HepG2 (cell line): ENCODE results near the gene ADGRB2. TPM values are rescaled to one million over a fixed set of nuclear protein-coding genes. Genes with fewer than 3 reads are reported as not detected.

Source experiments
- ATAC-seq: fragments of 200-7000 bp; cut with Tn5 transposase; 3 replicates; pipeline ENCODE4 v1.9.1; 2020; ENCODE audit warnings: mild to moderate bottlenecking, moderate library complexity
- BruUV-seq: library from RNA; stranded (reverse); fragments of 400-500 nt; replicated peaks from 2 replicates; lab custom pipeline; 2021; lab: Mats Ljungman, UMichigan
- CTCF ChIA-PET: fragments of 300-600 bp; formaldehyde crosslinking; extraction: SDS; loops from one replicate; lab custom pipeline; 2021; ENCODE audit warnings: low total read pairs, inconsistent platforms, low intra/inter-chr PET ratio; lab: Yijun Ruan, JAX
- POLR2A ChIA-PET: fragments of 350-600 bp; sonication (Branson Sonifier 250); formaldehyde crosslinking; loops from one replicate; lab custom pipeline; 2020; ENCODE audit warnings: antibody characterized with exemption, inconsistent platforms; lab: Yijun Ruan, JAX
- DNase-seq: peaks from one replicate; pipeline ENCODE4 v3.0.0-alpha.2; 2015; ENCODE audit warnings: low spot score
- FAIRE-seq: peaks from 3 replicates; lab custom pipeline; 2011; peaks lifted over from hg19 to GRCh38; lab: Jason Lieb, UNC
- H2AFZ ChIP-seq: one replicate; pipeline ENCODE4 v1.6.1; 2011; ENCODE audit warnings: low read length, inconsistent platforms
- H3K27ac ChIP-seq: fragments of 300-600 bp; 3 replicates; pipeline ENCODE4 v1.8.0; 2011; ENCODE audit warnings: mixed run types, mild to moderate bottlenecking, mixed read lengths, low read length, inconsistent platforms; ENCODE audit not compliant: insufficient read depth; ENCODE audit errors: extremely low read length
- H3K27me3 ChIP-seq, 2 experiments: fragments of 200-600 bp in 1 of 2; 2 replicates in 1 of 2; 3 replicates in 1 of 2; pipeline versions ENCODE4 v1.6.0 to v1.8.0; 2011; ENCODE audit warnings: low read length in 2 of 2, mild to moderate bottlenecking in 2 of 2, moderate library complexity in 2 of 2, inconsistent platforms in 1 of 2; ENCODE audit not compliant: insufficient read depth in 2 of 2, control insufficient read depth in 1 of 2
- H3K36me3 ChIP-seq, 2 experiments: fragments of 200-600 bp in 1 of 2; replicated peaks in 1 of 2; 2 replicates in 1 of 2; 3 replicates in 1 of 2; pipeline versions ENCODE4 v1.5.1 to v1.8.0; 2011; ENCODE audit warnings: low read length in 2 of 2, inconsistent platforms in 1 of 2; ENCODE audit not compliant: insufficient read depth in 2 of 2, control insufficient read depth in 1 of 2
- H3K4me1 ChIP-seq: 2 replicates; pipeline ENCODE4 v1.5.1; 2012; ENCODE audit warnings: low read length, inconsistent platforms; ENCODE audit not compliant: insufficient read depth
- H3K4me2 ChIP-seq: 2 replicates; pipeline ENCODE4 v1.6.0; 2011; ENCODE audit warnings: low read depth, low read length, inconsistent platforms
- H3K4me3 ChIP-seq, 3 experiments: fragments of 200-600 bp in 1 of 3; sonication (generic), shearing (Covaris generic) in 1 of 3; replicated peaks in 1 of 3; 2 replicates each; pipeline ENCODE4 v1.5.1; 2011 to 2016; ENCODE audit warnings: low read length in 3 of 3, inconsistent platforms in 2 of 3, low read depth in 2 of 3, mild to moderate bottlenecking in 2 of 3, control low read depth in 1 of 3, mixed read lengths in 1 of 3; ENCODE audit not compliant: insufficient read depth in 1 of 3
- H3K79me2 ChIP-seq: one replicate; pipeline ENCODE4 v1.6.1; 2011; ENCODE audit warnings: low read length, inconsistent platforms; ENCODE audit not compliant: insufficient read depth
- H3K9ac ChIP-seq: 2 replicates; pipeline ENCODE4 v1.6.0; 2011; ENCODE audit warnings: mild to moderate bottlenecking, low read depth, low read length, inconsistent platforms; ENCODE audit not compliant: insufficient read depth
- H3K9me3 ChIP-seq: 2 replicates; pipeline ENCODE4 v1.5.1; 2012; ENCODE audit warnings: mild to moderate bottlenecking, low read length
- H4K20me1 ChIP-seq: 2 replicates; pipeline ENCODE4 v1.6.0; 2011; ENCODE audit warnings: inconsistent platforms, mild to moderate bottlenecking, low read length, moderate library complexity; ENCODE audit not compliant: insufficient read depth
- FOXK2 ChIP-seq: fragments of 450-650 bp; IDR thresholded peaks from 2 replicates; pipeline ENCODE4 v1.6.1; 2016
- SCMH1 ChIP-seq: sonication (generic); formaldehyde crosslinking; IDR thresholded peaks from 2 replicates; pipeline ENCODE4 v1.9.0; 2021; ENCODE audit warnings: missing genetic modification reagents, mild to moderate bottlenecking, borderline replicate concordance
- ZNF549 ChIP-seq: sonication (generic); formaldehyde crosslinking; IDR thresholded peaks from 2 replicates; pipeline ENCODE4 v1.5.0; 2020; ENCODE audit warnings: missing genetic modification reagents
- ZNF768 ChIP-seq: sonication (generic); formaldehyde crosslinking; IDR thresholded peaks from 2 replicates; pipeline ENCODE4 v1.4.0; 2020; ENCODE audit warnings: missing genetic modification reagents
- WGBS: methylation state at CpG from one replicate; pipeline ENCODE4 v1.1.6; 2017; ENCODE audit warnings: low lambda C conversion rate; 5-methylcytosine and 5-hydroxymethylcytosine counted together
- in situ Hi-C: cut with HindIII; loops from 2 replicates; pipeline ENCODE4 v1.10.0; 2017; ENCODE audit warnings: low pct_unique_long_range_greater_than_20kb; ENCODE audit not compliant: extremely low pct_ligation_motif_present
- intact Hi-C: fragments of 100-400 bp; cut with micrococcal nuclease; formaldehyde crosslinking; loops from one replicate; pipeline ENCODE4 v1.10.0; 2022; ENCODE audit not compliant: unreplicated experiment
- polyA plus RNA-seq, 8 experiments: library from polyadenylated mRNA; depleted of rRNA in 3 of 8; stranded (reverse) in 7 of 8; unstranded in 1 of 8; fragments of >200 nt; fragmentation: Illumina TruSeq in 4 of 8; extraction: Trizol in 4 of 8; gene quantifications; 2 replicates each; pipeline versions ENCODE4 v1.2.1 to v1.2.3, GENCODE V29; 2011 to 2016; ENCODE audit warnings: low read depth in 4 of 8, missing spikeins in 1 of 8, mixed read lengths in 1 of 8; ENCODE audit not compliant: insufficient read depth in 1 of 8
- total RNA-seq, 5 experiments: library from RNA; depleted of rRNA; stranded (reverse); fragments of >200 nt; fragmentation: Illumina TruSeq; extraction: Trizol; gene quantifications; 2 replicates each; pipeline ENCODE4 v1.2.3, GENCODE V29; 2016; ENCODE audit warnings: low read depth in 1 of 5
- TF ChIP-seq, protein P1 (sequence below), 2 experiments: sonication (generic) in 1 of 2; formaldehyde crosslinking in 1 of 2; IDR thresholded peaks; 2 replicates each; pipeline versions ENCODE4 v1.4.0 to v1.6.1; 2016 to 2020; ENCODE audit warnings: borderline replicate concordance in 1 of 2, low read depth in 1 of 2, mild to moderate bottlenecking in 1 of 2, missing genetic modification reagents in 1 of 2

The ADGRB2 gene
- total and polyA plus RNA-seq, 2 of the 13 experiments (the other 11 are each of a cell fraction or from before 2014, with no cell fraction given): 0.03 to 0.09 TPM

DNA sequence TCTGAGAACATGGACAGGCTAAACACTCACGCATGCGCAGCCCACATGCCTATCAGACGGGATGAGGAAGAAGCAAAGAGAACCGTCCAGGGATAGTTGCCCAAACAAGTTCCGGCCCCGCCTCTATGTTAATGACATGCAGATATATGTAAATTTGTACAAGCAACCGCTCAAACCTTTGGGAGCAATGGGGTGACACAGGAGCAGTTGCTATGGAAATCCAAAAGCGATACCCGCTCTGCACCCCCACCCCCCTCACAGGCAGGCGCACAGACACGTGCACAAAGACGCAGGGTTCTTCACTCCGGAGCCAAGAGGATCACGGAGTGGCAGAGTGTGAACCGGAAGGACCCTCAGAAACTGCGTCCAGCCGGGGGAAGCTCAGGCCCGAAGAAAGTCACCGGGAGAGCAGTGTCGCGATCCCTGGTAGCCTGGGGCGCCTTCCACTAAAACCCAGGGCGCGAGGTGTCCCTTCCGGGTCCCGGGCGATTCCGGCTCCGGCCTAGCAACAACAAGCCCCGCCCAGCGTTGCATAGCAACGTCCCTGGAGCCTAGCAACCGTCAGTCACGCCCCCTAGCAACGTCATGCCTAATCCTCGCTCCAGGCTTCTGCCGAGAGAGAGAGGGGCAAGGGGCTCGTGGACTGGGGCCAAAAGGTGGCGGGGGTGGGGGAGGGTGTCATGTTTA is 24.1 kb upstream of the ADGRB2 start (continued):
- TF ChIP-seq ZNF549 (CRISPR knock-in tag) (no peak), FOXK2 (no peak)
- TF ChIP-seq, protein P1, sequence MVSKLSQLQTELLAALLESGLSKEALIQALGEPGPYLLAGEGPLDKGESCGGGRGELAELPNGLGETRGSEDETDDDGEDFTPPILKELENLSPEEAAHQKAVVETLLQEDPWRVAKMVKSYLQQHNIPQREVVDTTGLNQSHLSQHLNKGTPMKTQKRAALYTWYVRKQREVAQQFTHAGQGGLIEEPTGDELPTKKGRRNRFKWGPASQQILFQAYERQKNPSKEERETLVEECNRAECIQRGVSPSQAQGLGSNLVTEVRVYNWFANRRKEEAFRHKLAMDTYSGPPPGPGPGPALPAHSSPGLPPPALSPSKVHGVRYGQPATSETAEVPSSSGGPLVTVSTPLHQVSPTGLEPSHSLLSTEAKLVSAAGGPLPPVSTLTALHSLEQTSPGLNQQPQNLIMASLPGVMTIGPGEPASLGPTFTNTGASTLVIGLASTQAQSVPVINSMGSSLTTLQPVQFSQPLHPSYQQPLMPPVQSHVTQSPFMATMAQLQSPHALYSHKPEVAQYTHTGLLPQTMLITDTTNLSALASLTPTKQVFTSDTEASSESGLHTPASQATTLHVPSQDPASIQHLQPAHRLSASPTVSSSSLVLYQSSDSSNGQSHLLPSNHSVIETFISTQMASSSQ (IDR thresholded peaks at IDR 0.05; ENCODE audit: low read depth): no peak
- TF ChIP-seq, protein P1 (CRISPR knock-in tag; IDR thresholded peaks at IDR 0.05; ENCODE audit: borderline replicate concordance): no peak

- FAIRE-seq (no peak), DNase-seq (no peak), ATAC-seq (no peak)
- H4K20me1 ChIP-seq: no peaks in the 10 kb centered on the region
- H2AFZ ChIP-seq: no peak overlapping the region
- no peak overlapping the region for H3K9ac ChIP-seq
- no peaks in the 10 kb centered on the region for H3K36me3 ChIP-seq
- peaks cover 3 to 17% of the 10 kb centered on the region in 2 experiments; a peak in 3 of 5 replicates for H3K27me3 ChIP-seq
- H3K4me1 ChIP-seq: peaks cover 22% of the 10 kb centered on the region
- ChIA-PET POLR2A (no interaction called here), CTCF (interaction anchor here (2.4 kb wide), 1 partner anchor 73 kb away, joined by 15 read pairs; no protein-coding TSS in a partner anchor)
- no peaks in the 10 kb centered on the region for H3K9me3 ChIP-seq
- in situ Hi-C loops: loop anchor here (5.0 kb wide), 1 partner anchor 120 kb away; no protein-coding TSS in a partner anchor
- H3K4me3 ChIP-seq: peak overlapping the region in 1 of 3 experiments; percentile 75; a peak in 2 of 6 replicates
- WGBS: 0% methylated on average over 1 of the region's 1 CpG
- TF ChIP-seq ZNF768 (peak; percentile 43; the same call in 1 of the 2 replicates), SCMH1 (CRISPR knock-in tag) (no peak)
- H3K4me2 ChIP-seq: peak overlapping the region; percentile 99
- BruUV-seq: no TSS peak
- no peak overlapping the region for H3K27ac ChIP-seq
- intact Hi-C loops: loop anchor here (2.0 kb wide), 2 partner anchors 23 to 73 kb away; partner anchors contain the start of gene ADGRB2
- no peaks in the 10 kb centered on the region for H3K79me2 ChIP-seq
Observed at GRCh38 chr1:31787786-31788137, 23.6 kb upstream of the ADGRB2 start.
